Gastroesophageal sphincter (tissue), 4 donors: Measurements from ENCODE around the gene TSEN15. TPM values are rescaled to one million over a fixed set of nuclear protein-coding genes. Genes with fewer than 3 reads are reported as not detected.

ENCODE experiments used
- ATAC-seq: fragments of 150-250 bp; one replicate; pipeline ENCODE4 v1.9.1; 2016; ENCODE audit warnings: mild to moderate bottlenecking, moderate library complexity
- H3K27ac ChIP-seq, 4 donors: fragments of 200-600 bp; sonication (generic) in 3 of 4; 1 replicate in 3 of 4; 2 replicates in 1 of 4; pipeline ENCODE4 v1.5.1; 2016 to 2019
- H3K27me3 ChIP-seq: fragments of 200-600 bp; sonication (generic); one replicate; pipeline ENCODE4 v1.5.1; 2019
- H3K36me3 ChIP-seq, 2 donors: fragments of 200-600 bp; sonication (generic); one replicate each; pipeline ENCODE4 v1.5.1; 2019; ENCODE audit warnings: control low read depth in 1 of 2
- H3K4me1 ChIP-seq, 3 donors: fragments of 200-600 bp; sonication (generic); 1 replicate in 2 of 3; 2 replicates in 1 of 3; pipeline ENCODE4 v1.5.1; 2016 to 2019; ENCODE audit warnings: control low read depth in 2 of 3
- H3K4me3 ChIP-seq, 2 donors: fragments of 200-600 bp; sonication (generic); one replicate each; pipeline ENCODE4 v1.5.1; 2019; ENCODE audit warnings: mild to moderate bottlenecking in 1 of 2, moderate library complexity in 1 of 2
- H3K9me3 ChIP-seq, 3 donors: fragments of 200-600 bp; sonication (generic); one replicate each; pipeline ENCODE4 v1.5.1; 2017 to 2019; ENCODE audit warnings: control low read depth in 2 of 3
- CTCF ChIP-seq, 4 experiments: fragments of 200-600 bp in 2 of 4; fragments of 450-650 bp in 2 of 4; sonication (generic) in 1 of 4; IDR thresholded peaks; one replicate each; pipeline ENCODE4 v1.5.1; 2017 to 2019; ENCODE audit warnings: antibody characterized with exemption in 4 of 4, mild to moderate bottlenecking in 2 of 4, moderate library complexity in 2 of 4
- EP300 ChIP-seq: sonication (generic); formaldehyde crosslinking; IDR thresholded peaks from one replicate; pipeline ENCODE4 v1.6.1; 2017; ENCODE audit warnings: antibody characterized with exemption, mild to moderate bottlenecking
- POLR2A ChIP-seq, 2 donors: fragments of 450-650 bp; IDR thresholded peaks; one replicate each; pipeline ENCODE4 v1.6.1; 2017; ENCODE audit warnings: antibody characterized with exemption in 2 of 2, mild to moderate bottlenecking in 2 of 2, moderate library complexity in 1 of 2
- POLR2AphosphoS5 ChIP-seq: sonication (generic); formaldehyde crosslinking; IDR thresholded peaks from one replicate; pipeline ENCODE4 v1.6.1; 2017; ENCODE audit warnings: antibody characterized with exemption
- WGBS, 2 donors: methylation state at CpG; one replicate each; pipeline ENCODE4 v1.1.5; 2018; ENCODE audit warnings: low coverage in 1 of 2; 5-methylcytosine and 5-hydroxymethylcytosine counted together
- total RNA-seq, 4 donors: library from RNA; depleted of rRNA; stranded (reverse); fragments of >200 nt; gene quantifications; one replicate each; pipeline ENCODE4 v1.1.0, GENCODE V29; 2016

The TSEN15 gene
- total RNA-seq, 4 donors from 2014 or later: 24.0 to 72.8 (median 49.1) TPM

GRCh38 chr1:184050636-184051035 is 894 bp upstream of the TSEN15 start:
- Histone ChIP-seq H3K9me3 (no peaks in the 10 kb centered on the region), H3K27ac (peak overlapping the region; percentile 86 to 92 (median 90)), H3K4me1 (peaks cover 5 to 27% (median 13%) of the 10 kb centered on the region in 3 donors), H3K27me3 (no peaks in the 10 kb centered on the region), H3K4me3 (peak overlapping the region; percentile 84 to 100), H3K36me3 (peaks cover 0 to 12% of the 10 kb centered on the region in 2 donors)
- ATAC-seq: no peak
- no peak for TF ChIP-seq POLR2AphosphoS5
- TF ChIP-seq EP300: no peak
- no peak for TF ChIP-seq POLR2A (IDR thresholded peaks at IDR 0.05)
- TF ChIP-seq CTCF (IDR thresholded peaks at IDR 0.05): no peak

- 0% methylated on average over 3 to 5 of the region's 6 CpGs for WGBS, 2 donors
- Histone ChIP-seq H3K27me3 (no peaks in the 10 kb centered on the region), H3K36me3 (peaks cover 0 to 12% of the 10 kb centered on the region in 2 donors), H3K4me1 (peaks cover 5 to 27% (median 13%) of the 10 kb centered on the region in 3 donors), H3K27ac (peak overlapping the region; percentile 86 to 92 (median 90)), H3K9me3 (no peaks in the 10 kb centered on the region), H3K4me3 (peak overlapping the region; percentile 84 to 100)
- peak; percentile 31 for ATAC-seq
- no peak for TF ChIP-seq POLR2A (IDR thresholded peaks at IDR 0.05)
- TF ChIP-seq CTCF (IDR thresholded peaks at IDR 0.05): no peak
- TF ChIP-seq EP300: no peak
- TF ChIP-seq POLR2AphosphoS5: no peak
These were observed 419 bp upstream of the TSEN15 start for GRCh38 chr1:184051138-184051484.

- Histone ChIP-seq H3K36me3 (peaks cover 0 to 12% of the 10 kb centered on the region in 2 donors), H3K27me3 (no peaks in the 10 kb centered on the region), H3K9me3 (no peaks in the 10 kb centered on the region), H3K4me3 (peak overlapping the region; percentile 84 to 100), H3K4me1 (peaks cover 8 to 33% (median 13%) of the 10 kb centered on the region in 3 donors), H3K27ac (peak overlapping the region; percentile 86 to 92 (median 90))
- TF ChIP-seq POLR2A (IDR thresholded peaks at IDR 0.05) (no peak), POLR2AphosphoS5 (no peak), CTCF (IDR thresholded peaks at IDR 0.05) (no peak), EP300 (no peak)
- 3 to 4% methylated on average over 6 to 7 of the region's 7 CpGs for WGBS, 2 donors
- no peak for ATAC-seq
These were observed 647 bp downstream of the TSEN15 start for GRCh38 chr1:184052194-184052559.

GRCh38 chr1:184052750-184053149 is 1.2 kb downstream of the TSEN15 start:
- Histone ChIP-seq H3K27me3 (no peaks in the 10 kb centered on the region), H3K4me1 (peaks cover 8 to 39% (median 13%) of the 10 kb centered on the region in 3 donors), H3K36me3 (peaks cover 0 to 12% of the 10 kb centered on the region in 2 donors), H3K27ac (no peak overlapping the region), H3K4me3 (peak overlapping the region; percentile 84 to 100), H3K9me3 (no peaks in the 10 kb centered on the region)
- WGBS, 2 donors: 76 to 87% methylated on average over 3 of the region's 3 CpGs
- TF ChIP-seq POLR2A (IDR thresholded peaks at IDR 0.05): no peak
- peak in 1 of 4 experiments; percentile 6 for TF ChIP-seq CTCF (IDR thresholded peaks at IDR 0.05)
- ATAC-seq: no peak

- no peak for TF ChIP-seq POLR2A (IDR thresholded peaks at IDR 0.05)
- no peak for TF ChIP-seq CTCF (IDR thresholded peaks at IDR 0.05)
- TF ChIP-seq EP300: no peak
- TF ChIP-seq POLR2AphosphoS5: no peak
- Histone ChIP-seq H3K4me3 (no peak overlapping the region), H3K27me3 (no peaks in the 10 kb centered on the region), H3K36me3 (peaks cover 0 to 12% of the 10 kb centered on the region in 2 donors), H3K9me3 (no peaks in the 10 kb centered on the region), H3K4me1 (peaks cover 8 to 40% (median 13%) of the 10 kb centered on the region in 3 donors), H3K27ac (no peak overlapping the region)
- ATAC-seq: no peak
These were observed 2.4 kb downstream of the TSEN15 start for GRCh38 chr1:184053881-184054280.
